ENCODE measurements around the gene YLPM1.

The YLPM1 gene

GRCh38 chr14:74829251-74829650 lies 66.1 kb downstream of the YLPM1 start:
- H3K4me1 ChIP-seq (ENCODE audit: insufficient read depth, low read length) = no peaks in the 10 kb centered on the region
- no peak overlapping the region for H3K9ac ChIP-seq (ENCODE audit: low read length)
- H3K27me3 ChIP-seq (ENCODE audit: control insufficient read depth in 1 of 2, insufficient read depth in 2 of 2, low read length in 2 of 2) = no peaks in the 10 kb centered on the region
- H3K36me3 ChIP-seq (ENCODE audit: insufficient read depth, low read length) = peaks cover 17% of the 10 kb centered on the region
- H3K4me3 ChIP-seq (ENCODE audit: low read depth in 1 of 2, low read length in 2 of 2) = no peak overlapping the region
- no peaks in the 10 kb centered on the region for H3K9me3 ChIP-seq (ENCODE audit: low read length)
- H3K27ac ChIP-seq (ENCODE audit: low read depth, low read length) = no peak overlapping the region

DNA sequence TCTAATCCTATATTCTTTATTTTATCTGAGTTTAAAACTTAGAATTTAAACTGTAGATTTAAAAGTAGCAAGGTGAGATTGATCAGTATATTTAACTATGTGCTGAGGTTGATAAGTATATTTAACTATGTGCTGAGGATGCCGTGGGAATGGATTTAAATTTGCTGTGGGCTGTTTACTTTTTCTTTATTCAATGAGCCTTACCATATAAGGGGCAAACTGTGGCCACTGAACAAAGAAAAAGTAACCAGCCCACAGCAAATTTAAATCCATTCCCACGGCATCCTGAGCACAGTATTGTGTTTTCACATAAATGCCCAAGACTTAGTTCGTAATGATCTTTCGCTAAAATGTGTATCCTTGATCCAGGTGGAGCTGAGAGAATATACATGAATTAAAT lies 69.7 kb downstream of the YLPM1 start:
- Histone ChIP-seq H3K4me1 (ENCODE audit: insufficient read depth, low read length) (no peaks in the 10 kb centered on the region), H3K27me3 (ENCODE audit: control insufficient read depth in 1 of 2, insufficient read depth in 2 of 2, low read length in 2 of 2) (no peaks in the 10 kb centered on the region), H3K27ac (ENCODE audit: low read depth, low read length) (no peak overlapping the region), H3K36me3 (ENCODE audit: insufficient read depth, low read length) (peaks cover 25% of the 10 kb centered on the region), H3K4me3 (ENCODE audit: low read depth in 1 of 2, low read length in 2 of 2) (no peak overlapping the region), H3K9ac (ENCODE audit: low read length) (no peak overlapping the region), H3K9me3 (ENCODE audit: low read length) (no peaks in the 10 kb centered on the region)

DNA sequence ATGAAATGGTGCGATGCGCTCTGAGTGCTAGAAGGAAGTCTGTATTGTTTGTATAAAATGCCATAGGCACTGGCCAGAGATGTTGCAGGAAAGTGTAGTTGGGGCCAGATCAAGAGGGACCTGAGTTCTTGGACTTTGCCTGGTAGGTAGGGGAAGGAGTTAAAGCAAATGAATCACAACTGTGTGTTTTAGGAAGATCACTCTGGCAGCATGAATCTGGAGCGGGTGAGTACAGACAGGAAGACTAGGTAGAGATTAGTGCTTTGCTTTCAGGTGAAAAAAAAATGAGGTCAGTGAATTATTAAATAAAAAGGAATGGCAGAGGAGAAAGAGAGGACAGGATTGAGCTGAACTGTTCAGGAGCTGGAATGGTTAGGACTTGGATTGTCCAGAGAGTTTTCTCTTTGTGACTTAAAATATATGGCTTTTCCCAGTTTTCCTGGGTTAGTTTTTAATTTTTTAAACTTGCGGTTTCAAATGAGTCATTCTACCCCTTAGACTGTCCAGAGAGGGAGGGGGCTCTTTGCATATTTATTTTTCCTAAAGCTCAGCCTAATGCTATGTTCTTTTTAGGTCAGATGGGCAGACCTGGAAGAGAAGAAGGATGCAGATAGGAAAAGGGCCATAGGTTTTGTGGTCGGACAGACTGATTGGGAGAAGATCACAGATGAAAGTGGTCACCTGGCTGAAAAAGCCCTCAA lies 71.7 kb downstream of the YLPM1 start:
- Histone ChIP-seq H3K4me1 (ENCODE audit: insufficient read depth, low read length) (no peaks in the 10 kb centered on the region), H3K36me3 (ENCODE audit: insufficient read depth, low read length) (peaks cover 25% of the 10 kb centered on the region), H3K9ac (ENCODE audit: low read length) (no peak overlapping the region), H3K27ac (ENCODE audit: low read depth, low read length) (no peak overlapping the region), H3K27me3 (ENCODE audit: control insufficient read depth in 1 of 2, insufficient read depth in 2 of 2, low read length in 2 of 2) (no peaks in the 10 kb centered on the region), H3K4me3 (ENCODE audit: low read depth in 1 of 2, low read length in 2 of 2) (no peak overlapping the region), H3K9me3 (ENCODE audit: low read length) (no peaks in the 10 kb centered on the region)

GRCh38 chr14:74835645-74836250 lies 72.6 kb downstream of the YLPM1 start:
- Histone ChIP-seq H3K36me3 (ENCODE audit: insufficient read depth, low read length) (peaks cover 16% of the 10 kb centered on the region), H3K4me1 (ENCODE audit: insufficient read depth, low read length) (no peaks in the 10 kb centered on the region), H3K4me3 (ENCODE audit: low read depth in 1 of 2, low read length in 2 of 2) (no peak overlapping the region), H3K9me3 (ENCODE audit: low read length) (no peaks in the 10 kb centered on the region), H3K27ac (ENCODE audit: low read depth, low read length) (no peak overlapping the region), H3K27me3 (ENCODE audit: control insufficient read depth in 1 of 2, insufficient read depth in 2 of 2, low read length in 2 of 2) (no peaks in the 10 kb centered on the region), H3K9ac (ENCODE audit: low read length) (no peak overlapping the region)

DNA sequence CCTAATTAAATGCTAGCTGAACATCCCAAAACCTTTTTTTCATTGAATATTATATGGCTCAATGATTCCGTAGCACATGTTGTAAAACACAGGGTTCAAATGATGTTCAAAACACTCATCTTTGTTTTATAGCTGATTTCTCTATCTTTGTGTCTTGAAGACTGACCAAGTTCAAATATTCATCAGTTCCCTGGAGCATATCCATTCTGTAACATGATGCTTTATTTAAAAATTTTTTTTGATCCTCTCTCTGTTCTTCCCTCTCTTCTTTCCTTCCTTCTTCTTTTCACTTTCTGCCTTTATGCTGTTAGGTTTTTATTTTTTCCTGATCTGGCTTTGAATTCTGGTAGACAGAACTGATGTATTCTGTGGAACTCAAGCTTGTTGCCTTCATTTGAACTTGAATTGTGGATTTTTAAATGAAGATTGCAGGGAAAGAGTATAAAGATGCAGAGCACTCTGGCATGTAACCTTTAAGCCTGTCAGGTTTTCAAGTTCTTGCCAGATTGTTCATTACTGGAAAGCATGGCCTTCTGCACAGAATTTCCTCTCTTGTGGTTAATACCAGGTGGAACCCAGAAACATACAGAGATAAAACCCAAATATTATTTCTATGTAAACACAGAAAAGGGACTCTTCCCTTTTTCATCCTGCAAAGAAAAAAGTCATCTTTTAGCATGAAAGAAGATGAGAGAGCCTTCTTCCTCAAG lies 73.3 kb downstream of the YLPM1 start:
- Histone ChIP-seq H3K4me3 (ENCODE audit: low read depth in 1 of 2, low read length in 2 of 2) (no peak overlapping the region), H3K36me3 (ENCODE audit: insufficient read depth, low read length) (peaks cover 15% of the 10 kb centered on the region), H3K27ac (ENCODE audit: low read depth, low read length) (no peak overlapping the region), H3K9me3 (ENCODE audit: low read length) (no peaks in the 10 kb centered on the region), H3K4me1 (ENCODE audit: insufficient read depth, low read length) (no peaks in the 10 kb centered on the region), H3K9ac (ENCODE audit: low read length) (no peak overlapping the region), H3K27me3 (ENCODE audit: control insufficient read depth in 1 of 2, insufficient read depth in 2 of 2, low read length in 2 of 2) (no peaks in the 10 kb centered on the region)

GRCh38 chr14:74838166-74838565 lies 75.0 kb downstream of the YLPM1 start:
- Histone ChIP-seq H3K4me3 (ENCODE audit: low read depth in 1 of 2, low read length in 2 of 2) (no peak overlapping the region), H3K27ac (ENCODE audit: low read depth, low read length) (no peak overlapping the region), H3K9ac (ENCODE audit: low read length) (no peak overlapping the region), H3K27me3 (ENCODE audit: control insufficient read depth in 1 of 2, insufficient read depth in 2 of 2, low read length in 2 of 2) (no peaks in the 10 kb centered on the region), H3K36me3 (ENCODE audit: insufficient read depth, low read length) (peaks cover 15% of the 10 kb centered on the region), H3K4me1 (ENCODE audit: insufficient read depth, low read length) (no peaks in the 10 kb centered on the region), H3K9me3 (ENCODE audit: low read length) (no peaks in the 10 kb centered on the region)

DNA sequence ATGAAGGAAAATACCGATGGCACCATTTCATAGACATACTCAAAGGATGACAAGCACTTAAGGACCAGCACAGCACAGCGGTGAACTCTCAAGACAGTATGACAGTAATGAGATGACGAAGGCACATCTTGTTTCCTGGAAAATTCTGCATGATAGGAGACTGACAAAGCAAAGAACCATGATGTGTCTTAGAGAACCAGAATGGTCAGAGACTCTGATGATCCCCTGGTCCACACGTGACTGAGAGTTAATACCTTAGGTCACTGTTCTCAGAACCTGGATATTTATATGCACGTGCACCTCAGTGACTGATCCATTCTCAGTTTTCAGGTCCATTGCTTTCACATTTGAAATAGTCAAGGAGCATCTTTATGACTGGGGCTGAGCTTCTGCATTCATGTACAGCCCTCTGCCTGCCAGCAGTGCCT lies 77.5 kb downstream of the YLPM1 start:
- no peaks in the 10 kb centered on the region for H3K27me3 ChIP-seq (ENCODE audit: control insufficient read depth in 1 of 2, insufficient read depth in 2 of 2, low read length in 2 of 2)
- no peak overlapping the region for H3K9ac ChIP-seq (ENCODE audit: low read length)
- H3K4me1 ChIP-seq (ENCODE audit: insufficient read depth, low read length) = no peaks in the 10 kb centered on the region
- H3K36me3 ChIP-seq (ENCODE audit: insufficient read depth, low read length) = peaks cover 9% of the 10 kb centered on the region
- H3K4me3 ChIP-seq (ENCODE audit: low read depth in 1 of 2, low read length in 2 of 2) = no peak overlapping the region
- H3K9me3 ChIP-seq (ENCODE audit: low read length) = no peaks in the 10 kb centered on the region
- no peak overlapping the region for H3K27ac ChIP-seq (ENCODE audit: low read depth, low read length)

DNA sequence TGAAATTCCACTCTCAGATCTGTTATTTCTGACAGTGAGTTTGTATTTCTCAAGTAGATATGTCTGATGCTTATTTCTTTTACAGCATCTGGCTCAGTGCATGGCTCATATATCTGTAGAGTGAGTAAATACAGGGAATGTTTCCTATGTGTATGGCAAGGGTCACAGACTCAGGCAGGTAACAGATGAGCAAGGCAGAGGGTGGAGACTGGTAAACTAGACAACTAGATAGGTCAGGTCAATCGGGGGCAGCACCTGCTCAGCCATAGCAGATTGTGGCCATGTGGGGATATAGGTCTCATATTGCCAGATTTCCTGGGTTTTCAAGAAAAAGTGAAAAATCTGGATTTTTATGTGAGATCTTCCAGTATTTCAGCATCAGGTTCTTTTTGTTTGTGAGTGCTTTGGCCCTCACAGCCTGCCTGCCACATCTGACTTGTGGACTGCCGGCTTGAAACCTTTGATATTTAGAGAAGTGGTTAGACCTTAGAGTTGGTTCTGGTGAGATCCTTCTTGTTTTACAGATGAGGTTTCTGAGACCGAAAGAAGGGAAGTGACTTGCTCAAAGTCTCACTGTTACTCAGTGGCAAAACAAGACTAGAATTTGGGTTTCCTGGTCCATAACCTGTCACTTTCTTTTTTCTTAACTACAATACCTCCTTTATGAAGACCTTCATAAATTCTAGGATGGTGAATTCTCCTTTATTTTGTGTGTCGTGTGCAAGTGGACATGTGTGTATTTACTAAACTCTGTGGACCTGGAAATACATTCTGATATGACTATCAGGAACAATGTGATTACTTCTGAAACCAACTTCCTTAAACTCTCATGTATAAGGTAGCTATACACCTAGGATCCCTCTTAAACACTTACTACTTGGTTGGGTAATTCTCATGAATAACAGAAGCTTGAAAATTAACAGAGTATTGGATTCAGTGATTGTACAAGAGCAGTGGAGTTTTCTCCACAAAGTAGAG lies 78.4 kb downstream of the YLPM1 start:
- Histone ChIP-seq H3K4me3 (ENCODE audit: low read depth in 1 of 2, low read length in 2 of 2) (no peak overlapping the region), H3K4me1 (ENCODE audit: insufficient read depth, low read length) (no peaks in the 10 kb centered on the region), H3K27ac (ENCODE audit: low read depth, low read length) (no peak overlapping the region)

GRCh38 chr14:74843653-74844052 lies 80.5 kb downstream of the YLPM1 start:
- Histone ChIP-seq H3K27ac (ENCODE audit: low read depth, low read length) (no peak overlapping the region), H3K9ac (ENCODE audit: low read length) (no peak overlapping the region), H3K36me3 (ENCODE audit: insufficient read depth, low read length) (peaks cover 6% of the 10 kb centered on the region), H3K27me3 (ENCODE audit: control insufficient read depth in 1 of 2, insufficient read depth in 2 of 2, low read length in 2 of 2) (no peaks in the 10 kb centered on the region), H3K9me3 (ENCODE audit: low read length) (no peaks in the 10 kb centered on the region), H3K4me3 (ENCODE audit: low read depth in 1 of 2, low read length in 2 of 2) (no peak overlapping the region), H3K4me1 (ENCODE audit: insufficient read depth, low read length) (no peaks in the 10 kb centered on the region)

More for the DNA sequence above, 78.4 kb downstream of the YLPM1 start:
- H3K27me3 ChIP-seq (ENCODE audit: control insufficient read depth in 1 of 2, insufficient read depth in 2 of 2, low read length in 2 of 2) = no peaks in the 10 kb centered on the region
- no peaks in the 10 kb centered on the region for H3K9me3 ChIP-seq (ENCODE audit: low read length)
- no peak overlapping the region for H3K9ac ChIP-seq (ENCODE audit: low read length)
- peaks cover 6% of the 10 kb centered on the region for H3K36me3 ChIP-seq (ENCODE audit: insufficient read depth, low read length)

GRCh38 chr14:74846168-74846567 lies 83.1 kb downstream of the YLPM1 start:
- Histone ChIP-seq H3K27ac (ENCODE audit: low read depth, low read length) (no peak overlapping the region), H3K27me3 (ENCODE audit: control insufficient read depth in 1 of 2, insufficient read depth in 2 of 2, low read length in 2 of 2) (no peaks in the 10 kb centered on the region), H3K4me1 (ENCODE audit: insufficient read depth, low read length) (no peaks in the 10 kb centered on the region), H3K4me3 (ENCODE audit: low read depth in 1 of 2, low read length in 2 of 2) (no peak overlapping the region), H3K9ac (ENCODE audit: low read length) (no peak overlapping the region), H3K36me3 (ENCODE audit: insufficient read depth, low read length) (peaks cover under 1% of the 10 kb centered on the region), H3K9me3 (ENCODE audit: low read length) (no peaks in the 10 kb centered on the region)
